Iris pigment epithelial cell (primary cell): ENCODE measurements around the gene LEMD3.

Source experiments
- DNase-seq: peaks from one replicate; pipeline ENCODE4 v3.0.0-alpha.2; 2011; ENCODE audit warnings: low read depth

The LEMD3 gene

DNA sequence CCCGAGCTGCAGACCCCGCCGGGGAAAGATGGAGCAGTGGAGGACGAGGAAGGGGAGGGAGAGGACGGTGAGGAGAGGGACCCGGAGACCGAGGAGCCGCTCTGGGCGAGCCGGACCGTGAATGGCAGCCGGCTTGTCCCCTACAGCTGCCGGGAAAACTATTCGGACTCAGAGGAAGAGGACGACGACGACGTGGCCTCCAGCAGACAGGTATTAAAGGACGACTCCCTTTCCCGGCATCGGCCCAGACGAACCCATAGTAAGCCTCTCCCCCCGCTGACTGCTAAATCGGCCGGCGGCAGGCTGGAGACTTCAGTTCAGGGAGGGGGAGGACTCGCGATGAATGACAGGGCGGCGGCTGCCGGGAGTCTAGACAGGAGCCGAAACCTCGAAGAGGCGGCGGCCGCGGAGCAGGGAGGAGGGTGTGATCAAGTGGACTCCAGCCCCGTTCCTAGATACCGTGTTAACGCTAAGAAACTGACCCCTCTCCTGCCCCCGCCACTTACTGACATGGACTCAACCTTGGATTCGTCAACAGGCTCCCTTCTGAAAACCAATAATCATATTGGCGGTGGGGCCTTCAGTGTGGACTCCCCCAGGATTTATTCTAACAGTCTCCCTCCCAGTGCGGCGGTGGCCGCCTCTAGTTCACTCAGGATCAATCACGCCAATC, 962 bp downstream of the LEMD3 start:
- DNase-seq, result peak; percentile 81

DNA sequence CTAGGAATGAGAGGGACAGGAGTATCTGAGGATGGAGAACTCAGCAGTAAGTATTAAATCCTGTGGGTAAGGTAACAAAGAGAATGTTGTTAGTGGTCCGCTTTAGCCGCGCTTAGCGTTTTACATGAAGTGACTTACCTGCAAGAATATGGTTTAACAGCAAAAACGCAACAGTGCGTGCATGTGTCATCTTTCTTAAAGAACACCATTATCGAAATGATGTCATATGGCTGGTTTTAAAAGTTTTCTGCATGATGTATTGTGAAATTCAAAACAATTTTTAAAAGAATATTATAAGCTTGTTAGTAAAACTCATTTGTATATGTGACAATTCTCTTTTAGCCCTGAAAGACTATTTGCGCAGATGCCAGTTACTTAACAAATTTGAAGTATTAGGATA, 1.7 kb downstream of the LEMD3 start:
- DNase-seq, result peak; percentile 47

GRCh38 chr12:65171870-65172269, 2.5 kb downstream of the LEMD3 start:
- no peak for DNase-seq

DNA sequence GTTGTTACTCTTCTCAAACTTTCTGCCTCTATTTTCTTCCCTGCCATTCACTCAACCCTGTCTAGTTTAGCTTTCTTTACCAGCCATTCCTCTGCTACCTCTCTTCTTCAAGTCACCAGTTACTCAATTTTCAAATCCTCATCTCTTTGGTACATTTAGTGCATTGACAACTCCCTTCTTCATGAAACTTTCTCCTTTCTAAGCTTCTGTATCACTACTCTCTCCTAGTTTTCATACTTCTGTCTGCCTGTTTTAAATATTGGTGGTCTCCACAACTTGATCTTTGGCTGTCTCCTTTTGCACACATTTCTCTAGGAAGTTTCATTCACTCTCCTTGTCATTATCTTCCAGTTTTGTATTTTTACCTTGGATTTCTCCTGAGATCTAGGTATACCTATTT, 6.0 kb downstream of the LEMD3 start:
- DNase-seq, result no peak

DNA sequence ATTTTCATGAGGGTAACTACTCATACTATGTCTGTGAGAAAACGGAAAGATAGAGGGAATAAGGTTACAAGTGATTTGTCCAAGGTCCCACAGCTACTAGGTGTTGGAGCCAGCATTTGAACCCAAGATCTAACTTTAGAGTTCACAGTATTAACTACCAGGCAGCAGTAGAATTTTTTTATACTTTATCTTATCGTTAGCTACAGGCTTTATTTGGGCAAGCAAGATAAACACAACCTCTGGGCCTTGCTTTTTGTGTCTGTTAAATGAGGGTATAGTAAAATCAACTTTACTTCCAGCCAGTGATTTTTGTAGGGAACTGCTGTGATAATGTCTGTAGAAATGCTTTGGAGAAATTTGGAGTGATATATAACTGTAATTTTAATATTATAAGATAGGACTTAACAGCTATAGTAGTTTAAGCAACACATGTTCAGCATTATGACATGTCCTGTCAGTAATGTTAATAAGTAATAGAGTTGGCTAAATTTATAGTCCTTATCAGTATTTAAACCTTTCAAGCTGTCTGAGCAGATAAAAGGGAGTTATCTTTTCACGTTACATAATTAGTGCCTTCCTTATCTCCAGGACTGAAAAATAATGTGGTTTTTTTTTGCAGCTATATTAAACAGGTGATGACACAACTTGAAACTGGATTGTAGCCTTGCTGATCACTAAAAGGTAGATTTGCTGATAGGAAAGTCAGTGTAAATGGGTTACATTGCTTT, 12.8 kb downstream of the LEMD3 start:
- no peak for DNase-seq

GRCh38 chr12:65184176-65184857, 14.9 kb downstream of the LEMD3 start:
- no peak for DNase-seq

DNA sequence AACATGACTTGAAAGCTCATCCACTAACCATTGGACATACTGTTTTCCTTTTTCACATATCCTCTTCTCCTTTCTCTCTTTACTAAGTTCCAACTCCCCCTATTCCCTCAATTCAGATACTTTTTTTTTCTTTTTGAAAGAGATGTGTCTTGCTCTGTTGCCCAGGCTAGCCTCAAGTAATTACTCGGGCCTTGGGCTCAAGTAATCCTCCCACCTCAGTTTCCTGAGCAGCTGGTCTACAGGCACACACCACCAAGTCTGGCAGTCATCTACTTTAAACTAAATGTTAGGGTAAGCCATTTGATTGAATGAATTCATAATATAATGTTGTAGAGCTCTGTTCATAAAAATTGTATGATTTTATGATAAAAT, 15.5 kb downstream of the LEMD3 start:
- no peak for DNase-seq

DNA sequence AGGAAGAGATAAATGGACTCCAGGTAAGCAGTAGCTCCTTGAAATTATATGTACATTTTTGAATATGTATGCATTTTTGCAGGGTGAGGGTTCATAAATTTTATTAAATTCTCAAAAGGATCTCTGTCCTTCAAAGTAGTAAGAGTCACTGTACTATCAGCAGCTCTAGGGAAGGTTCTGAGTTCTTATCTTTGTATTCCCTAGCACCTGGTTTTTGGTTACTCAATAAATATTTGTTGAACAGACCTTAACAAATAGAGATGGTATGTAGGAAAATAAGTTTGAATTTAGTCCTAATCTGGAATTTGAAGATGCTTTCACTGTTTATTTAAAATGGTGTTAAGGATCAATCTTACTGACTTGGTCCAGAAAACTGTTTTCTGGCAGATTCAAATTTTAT, 18.3 kb downstream of the LEMD3 start:
- no peak for DNase-seq

DNA sequence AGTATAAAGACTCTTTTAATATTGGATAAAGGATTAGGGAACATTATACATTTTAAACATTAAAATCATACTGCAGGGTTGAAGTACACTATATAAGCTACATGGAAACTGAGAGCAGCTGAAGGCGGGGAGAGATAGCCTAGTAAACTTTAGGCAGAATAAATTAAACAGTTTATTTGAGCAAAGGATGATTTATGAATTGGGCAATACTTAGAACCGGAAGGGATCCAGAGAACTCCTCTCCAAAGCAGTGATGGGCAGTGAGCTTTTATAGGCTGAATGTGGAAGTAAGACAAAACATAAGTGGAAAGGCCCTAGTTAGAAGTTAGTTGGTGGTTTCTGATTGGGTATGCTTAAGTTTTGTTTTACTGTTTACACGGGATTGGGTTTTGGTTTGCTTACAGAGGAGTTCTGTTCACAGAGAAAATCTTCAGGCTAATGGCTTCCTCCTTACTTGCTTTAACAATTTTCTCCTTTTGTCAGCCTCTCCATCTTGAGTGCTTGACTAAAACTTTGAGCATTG, 18.9 kb downstream of the LEMD3 start:
- DNase-seq, result peak; percentile 9

DNA sequence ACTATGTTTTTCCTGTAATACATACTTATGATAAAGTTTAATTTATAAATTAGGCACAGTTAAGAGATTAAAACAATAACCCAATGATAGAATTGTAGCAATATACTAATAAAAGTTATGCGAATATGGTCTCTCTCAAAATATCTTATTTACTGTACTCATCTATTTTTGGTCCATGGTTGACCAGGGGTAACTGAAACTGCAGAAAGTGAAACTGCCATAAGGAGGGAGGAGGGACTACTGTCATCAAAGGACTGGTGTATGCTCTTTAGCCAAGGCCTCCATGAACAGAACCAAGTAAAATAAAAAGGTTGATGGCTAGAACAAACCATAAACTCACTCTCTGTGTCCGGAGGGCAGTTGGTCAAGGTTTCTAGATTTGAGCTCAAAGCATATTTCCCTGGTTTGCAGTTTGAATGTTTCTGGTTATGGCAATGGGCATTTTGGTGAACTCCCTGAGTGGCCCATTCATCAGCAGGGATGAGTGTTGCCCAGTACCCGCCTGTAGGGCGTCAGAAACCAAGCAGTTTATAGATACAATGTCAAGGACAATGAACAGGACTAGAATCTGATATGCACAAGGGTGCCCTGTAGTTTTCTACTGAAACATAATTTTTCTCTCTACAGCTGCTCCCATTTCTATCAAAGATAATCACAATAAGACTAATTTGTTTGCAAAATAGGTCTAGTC, 19.8 kb downstream of the LEMD3 start:
- no peak for DNase-seq

GRCh38 chr12:65192963-65193516, 23.7 kb downstream of the LEMD3 start:
- DNase-seq, result peak; percentile 22

GRCh38 chr12:65194949-65195348, 25.6 kb downstream of the LEMD3 start:
- no peak for DNase-seq

GRCh38 chr12:65195387-65196055, 26.1 kb downstream of the LEMD3 start:
- no peak for DNase-seq

DNA sequence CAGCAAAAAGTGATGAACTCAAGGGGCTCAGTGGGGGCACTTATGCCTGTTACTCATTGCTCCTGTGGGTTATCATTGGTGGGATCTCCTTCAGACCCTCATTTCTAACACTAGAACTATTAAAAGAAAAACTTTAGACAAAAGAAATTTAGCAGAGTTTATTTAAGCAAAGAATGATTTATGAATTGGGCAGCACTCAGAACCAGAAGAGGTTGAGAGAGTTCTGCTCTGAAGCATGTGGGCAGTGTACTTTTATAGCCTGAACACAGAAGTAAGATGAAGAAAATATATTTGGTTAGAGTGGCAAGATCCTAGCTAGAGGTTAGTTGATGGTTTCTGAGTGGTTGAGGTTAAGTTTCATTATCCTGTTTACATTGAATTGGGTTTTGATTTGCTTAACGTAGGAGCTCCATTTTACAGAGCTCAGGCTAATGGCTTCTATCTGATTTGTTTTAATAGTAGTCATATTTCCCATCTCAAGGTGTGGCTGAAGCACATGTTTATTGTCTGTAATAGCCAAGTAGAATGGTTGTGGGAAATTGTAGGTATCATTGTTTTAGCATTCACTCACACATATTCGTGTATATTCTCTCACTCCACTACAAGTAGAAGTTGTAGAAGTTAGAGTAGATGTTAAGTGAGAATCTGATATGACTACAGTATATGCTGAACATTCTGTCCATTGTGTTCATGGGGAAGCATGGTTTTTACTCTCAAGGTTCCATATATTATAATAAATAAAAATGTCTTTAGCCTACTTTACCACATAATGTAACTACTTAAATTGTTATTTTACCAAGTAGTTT, 27.6 kb downstream of the LEMD3 start:
- no peak for DNase-seq

- DNase-seq, result no peak
These were observed 30.2 kb downstream of the LEMD3 start for GRCh38 chr12:65199604-65200003.

- peak; percentile 52 for DNase-seq
These were observed 30.8 kb downstream of the LEMD3 start for GRCh38 chr12:65200007-65200665.

- DNase-seq, result no peak
These were observed 34.0 kb downstream of the LEMD3 start for GRCh38 chr12:65203376-65203775.

DNA sequence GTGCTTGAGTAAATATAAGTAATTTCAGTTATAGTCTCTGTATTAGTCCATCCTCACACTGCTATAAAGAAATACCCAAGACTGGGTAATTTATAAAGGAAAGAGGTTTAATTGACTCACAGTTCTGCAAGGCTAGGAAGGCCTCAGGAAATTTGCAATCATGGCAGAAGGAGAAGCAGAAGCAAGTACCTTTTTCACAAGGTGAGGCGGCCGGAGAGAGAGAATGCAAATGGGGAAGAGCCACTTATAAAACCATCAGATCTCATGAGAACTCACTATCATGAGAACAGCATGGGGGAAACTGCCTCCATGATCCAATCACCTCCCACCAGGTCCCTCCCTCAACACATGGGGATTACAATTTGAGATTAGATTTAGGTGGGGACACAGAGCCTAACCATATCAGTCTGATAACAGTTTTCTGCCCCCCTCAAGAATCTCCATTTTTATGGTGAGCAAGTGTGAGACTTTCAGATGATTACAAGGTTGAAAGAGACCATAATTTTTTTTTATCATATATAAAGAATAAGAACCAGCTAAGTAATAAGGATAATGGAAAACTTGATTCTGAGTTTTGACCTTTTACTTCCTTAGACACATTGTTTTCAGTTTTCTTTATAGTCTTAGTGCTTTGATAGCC, 35.6 kb downstream of the LEMD3 start:
- DNase-seq, result no peak

DNA sequence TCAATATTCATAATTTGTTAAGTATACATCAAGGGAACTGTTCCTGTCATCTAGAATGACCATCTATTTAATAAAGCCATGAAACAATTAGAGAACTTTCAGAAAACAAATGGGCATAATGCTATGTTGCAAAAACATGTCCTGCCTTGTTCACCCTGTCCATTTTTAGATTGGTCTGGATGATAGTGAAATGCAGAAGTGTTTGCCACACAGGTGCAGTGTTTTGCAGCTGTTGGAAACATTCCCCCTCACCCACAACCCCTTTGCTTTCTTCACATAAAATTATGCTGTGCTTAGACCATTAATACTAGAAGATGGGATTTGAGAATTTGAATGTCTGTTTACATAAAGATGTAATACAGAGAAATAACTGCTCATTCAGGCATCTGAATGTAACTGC, 36.5 kb downstream of the LEMD3 start:
- DNase-seq, result no peak

- DNase-seq, result no peak
These were observed 38.7 kb downstream of the LEMD3 start for GRCh38 chr12:65208125-65208524.
